CD4-positive, alpha-beta T cell treated with Interleukin-1 beta for 1 hour (primary cell): ENCODE results near the gene DAB2IP.
A peak's percentile ranks its signal among the peaks of the same experiment; 100 is the strongest.

Source experiments
- DNase-seq, 2 donors: peaks; one replicate each; pipeline ENCODE4 v3.0.0-alpha.2; 2020 to 2022

Gene DAB2IP

DNA sequence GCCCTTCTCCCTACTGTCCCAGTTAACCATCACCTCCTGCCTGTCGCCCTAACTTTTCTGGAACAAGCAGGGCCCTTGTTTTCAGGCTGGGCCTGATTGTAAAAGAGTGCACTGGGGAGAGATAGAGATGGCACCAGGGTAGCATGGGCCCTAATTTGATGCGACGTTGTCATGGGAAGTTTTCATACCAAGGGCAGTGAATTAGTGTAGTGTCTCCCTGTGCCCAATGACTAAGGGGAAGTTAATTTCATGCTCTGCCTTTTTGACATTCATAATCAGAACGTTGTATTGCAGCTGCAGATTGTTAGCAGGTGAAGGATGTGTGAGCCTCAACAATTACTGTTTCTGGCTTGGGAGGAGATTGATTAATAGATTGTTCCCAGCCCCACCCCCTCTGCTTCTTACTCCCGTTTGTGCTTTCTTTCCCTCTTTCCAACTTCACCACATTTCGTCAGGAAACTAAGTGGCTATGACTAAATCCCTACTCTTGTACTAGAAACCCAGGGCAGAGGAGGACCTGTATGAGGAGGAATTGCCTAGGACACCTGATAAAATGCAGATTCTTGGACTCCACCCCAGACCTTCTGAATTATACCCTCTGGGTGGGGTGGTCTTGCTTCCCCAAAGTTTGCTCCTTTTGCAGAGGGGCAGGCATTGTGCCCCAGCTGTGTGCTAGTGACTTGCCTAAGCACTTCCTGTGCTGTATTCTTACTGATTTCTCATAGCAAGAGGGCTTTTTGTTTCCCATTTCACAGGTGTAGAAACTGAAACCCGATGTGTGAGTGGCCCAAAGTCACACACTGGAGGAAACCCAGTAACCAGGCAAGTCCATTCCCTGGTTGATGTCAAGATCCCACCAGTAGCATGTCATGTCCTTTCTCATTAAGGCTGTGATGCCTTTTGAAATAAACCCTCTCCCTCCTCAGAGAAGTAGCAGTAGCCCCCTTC, 56.3 kb downstream of the DAB2IP start:
- peak in 1 of 2 donors; percentile 2 for DNase-seq

DNA sequence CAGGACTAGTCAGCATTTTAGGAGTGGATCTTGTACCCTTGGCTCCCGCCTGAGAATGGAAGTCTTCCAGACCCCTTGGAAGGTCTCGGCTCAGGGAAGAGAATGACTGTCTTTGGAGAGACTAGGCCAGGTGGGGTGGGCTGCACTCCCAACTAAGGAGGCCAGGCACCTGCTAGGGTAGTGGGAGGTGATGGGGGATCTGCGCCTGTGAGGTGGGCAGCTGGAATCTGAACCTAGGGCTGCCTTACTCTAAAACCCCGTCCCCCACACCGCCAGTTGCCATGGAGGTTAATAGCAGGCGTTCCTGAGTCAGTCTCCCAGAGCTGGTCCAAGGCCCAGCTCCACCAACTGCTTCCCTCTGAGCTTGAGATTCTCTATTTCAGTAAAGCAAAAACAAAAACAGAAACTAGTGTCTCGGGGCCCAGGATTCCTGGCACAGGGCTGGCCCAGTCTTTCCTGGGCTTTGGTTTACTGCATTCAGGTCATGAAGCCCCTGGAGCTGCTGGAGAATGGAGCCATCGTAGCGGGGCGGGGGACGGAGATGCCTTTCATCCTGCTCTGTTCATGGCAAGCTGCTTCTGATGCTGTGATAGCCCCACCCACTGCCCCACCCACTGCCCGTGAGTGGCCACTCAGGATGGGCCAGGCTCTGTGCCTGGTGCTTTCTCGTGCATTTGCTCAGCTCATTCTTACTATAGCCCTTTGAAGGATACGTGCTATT, 57.5 kb downstream of the DAB2IP start:
- DNase-seq, result no peak

DNA sequence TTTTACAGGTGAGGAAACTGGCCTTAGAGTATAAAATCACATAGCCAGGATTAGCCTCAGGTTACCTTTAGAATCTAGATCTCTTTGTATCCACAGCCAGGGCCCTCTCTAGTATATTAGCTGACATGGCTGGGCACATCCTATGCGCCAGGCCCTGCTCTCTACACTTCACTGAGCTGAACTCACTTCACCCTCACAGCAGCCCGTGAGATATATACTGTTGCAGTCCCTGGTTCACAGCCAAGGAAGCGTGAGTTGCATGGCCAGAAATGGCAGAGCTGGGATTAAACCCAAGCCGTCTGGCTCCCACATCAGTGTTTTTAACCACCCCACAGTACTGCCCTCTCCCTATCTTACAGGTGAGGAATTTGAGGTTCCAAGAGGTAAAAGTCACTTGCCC, 58.4 kb downstream of the DAB2IP start:
- no peak for DNase-seq

DNA sequence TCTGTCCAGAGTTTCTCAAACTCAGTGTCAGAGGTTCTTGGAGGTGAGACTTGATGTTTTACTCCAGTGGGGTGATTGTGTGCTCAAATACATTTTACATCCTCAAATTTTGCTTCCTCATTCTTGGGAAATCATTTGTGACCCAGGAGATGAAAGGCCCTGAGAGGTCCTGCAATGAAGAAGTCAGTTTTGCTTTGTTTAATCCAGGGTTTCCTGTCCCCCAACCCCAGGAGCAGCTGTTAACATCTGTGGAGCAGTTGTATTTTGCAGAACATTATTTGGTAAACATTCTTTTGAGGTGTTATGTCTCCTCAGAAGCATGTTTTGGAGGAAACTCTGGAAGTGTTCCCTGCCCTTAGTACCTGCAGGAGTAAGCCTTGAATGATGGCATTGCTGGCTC, 59.8 kb downstream of the DAB2IP start:
- DNase-seq, result no peak

DNA sequence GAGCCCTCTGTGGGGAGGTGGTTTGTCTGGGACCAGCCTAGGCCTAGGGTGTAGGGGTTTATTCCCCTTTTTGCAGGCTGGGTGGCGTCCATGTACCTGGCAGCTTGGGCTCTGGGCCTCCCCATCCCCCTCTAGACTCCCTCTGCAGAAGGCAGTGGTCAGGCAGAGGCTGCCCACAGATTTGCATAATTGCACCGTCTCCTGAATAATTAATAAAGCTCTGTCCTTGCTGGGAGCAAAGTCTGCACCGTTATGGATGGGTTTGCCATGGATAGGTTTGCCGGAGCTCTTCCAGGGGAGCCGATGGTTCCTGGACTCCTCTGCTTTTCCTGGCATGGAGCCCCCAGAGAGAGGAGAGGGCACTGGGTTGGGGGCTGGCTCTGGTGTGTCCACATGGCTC, 60.4 kb downstream of the DAB2IP start:
- DNase-seq, result no peak

DNA sequence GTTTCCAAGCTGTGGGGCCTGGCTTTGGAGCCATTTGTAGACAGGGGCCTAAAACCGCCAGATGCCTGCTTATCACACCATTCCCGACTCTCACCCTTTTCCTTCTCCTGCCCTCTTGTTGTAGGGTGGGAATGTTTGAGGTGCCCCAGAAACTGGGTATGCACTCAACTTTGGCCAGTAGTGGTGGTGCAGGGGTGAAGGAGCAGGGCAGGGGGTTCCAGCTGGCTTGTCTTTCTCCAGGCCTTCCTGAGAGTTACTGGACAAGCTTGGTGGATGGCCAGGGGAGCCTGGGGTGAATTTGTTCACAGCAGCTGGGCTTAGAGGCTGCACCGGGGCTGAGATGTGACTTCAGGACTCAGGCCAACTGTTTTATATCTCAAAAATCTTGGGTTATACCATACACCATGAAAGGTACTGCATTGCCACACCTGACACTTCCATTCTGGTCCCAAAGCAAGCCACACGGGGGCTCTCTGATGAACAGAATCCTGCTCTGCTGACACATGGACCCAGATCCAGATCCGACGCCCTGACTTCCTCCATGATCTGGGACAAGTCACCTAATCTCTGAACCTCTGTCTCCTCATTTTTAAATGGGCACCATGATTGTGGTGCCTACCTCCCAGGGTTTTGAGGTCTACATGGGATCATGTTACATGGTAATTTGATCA, 62.1 kb downstream of the DAB2IP start:
- DNase-seq, result no peak

DNA sequence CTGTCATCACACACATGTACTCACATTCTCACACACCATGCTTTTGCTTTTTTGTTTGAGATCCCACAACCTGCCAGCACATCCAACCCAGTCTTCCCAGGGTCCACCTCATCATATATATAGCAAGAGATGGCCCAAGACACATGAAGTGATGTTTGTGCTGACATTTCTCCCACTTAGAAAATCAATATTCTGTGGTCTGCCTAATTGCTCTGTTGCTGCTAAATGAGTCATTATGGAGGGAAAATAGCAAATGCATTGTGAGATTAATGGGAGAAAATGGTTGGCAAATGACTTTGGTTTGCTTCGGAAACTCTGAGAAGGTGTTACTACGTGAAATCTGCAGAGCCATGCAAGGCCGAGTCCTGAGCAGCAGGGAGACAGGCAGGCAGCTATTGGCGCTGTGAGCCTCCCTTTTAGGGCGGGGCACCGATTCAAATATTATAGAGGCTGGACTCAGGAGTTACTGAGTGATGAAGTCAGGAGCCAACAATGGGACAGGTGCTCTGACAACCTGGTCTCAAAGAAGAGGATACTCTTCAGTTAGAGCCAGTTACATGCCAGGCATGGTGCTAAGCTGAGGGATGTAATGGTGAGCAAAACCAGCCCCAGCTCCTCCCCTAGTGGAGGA, 62.8 kb downstream of the DAB2IP start:
- DNase-seq, result no peak

DNA sequence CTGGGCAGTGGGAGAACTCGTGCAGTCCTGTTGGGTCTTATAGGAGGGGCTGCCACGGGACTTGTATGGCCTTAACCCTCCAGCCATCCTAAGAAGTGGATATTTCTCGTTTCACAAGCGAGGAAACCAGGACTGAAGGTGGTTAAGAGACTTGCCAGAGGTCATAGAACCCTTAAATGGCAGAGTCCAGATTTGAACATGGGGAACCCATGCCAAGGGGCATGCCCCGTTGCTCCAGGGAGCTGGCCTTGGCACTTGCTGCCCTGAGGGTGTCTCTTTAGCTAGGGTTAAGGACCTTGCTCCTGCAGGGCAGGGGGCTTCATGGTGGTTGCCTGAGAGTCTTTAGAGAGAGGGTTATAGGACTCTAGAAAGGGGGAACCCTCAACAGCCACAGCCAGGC, 63.4 kb downstream of the DAB2IP start:
- no peak for DNase-seq

DNA sequence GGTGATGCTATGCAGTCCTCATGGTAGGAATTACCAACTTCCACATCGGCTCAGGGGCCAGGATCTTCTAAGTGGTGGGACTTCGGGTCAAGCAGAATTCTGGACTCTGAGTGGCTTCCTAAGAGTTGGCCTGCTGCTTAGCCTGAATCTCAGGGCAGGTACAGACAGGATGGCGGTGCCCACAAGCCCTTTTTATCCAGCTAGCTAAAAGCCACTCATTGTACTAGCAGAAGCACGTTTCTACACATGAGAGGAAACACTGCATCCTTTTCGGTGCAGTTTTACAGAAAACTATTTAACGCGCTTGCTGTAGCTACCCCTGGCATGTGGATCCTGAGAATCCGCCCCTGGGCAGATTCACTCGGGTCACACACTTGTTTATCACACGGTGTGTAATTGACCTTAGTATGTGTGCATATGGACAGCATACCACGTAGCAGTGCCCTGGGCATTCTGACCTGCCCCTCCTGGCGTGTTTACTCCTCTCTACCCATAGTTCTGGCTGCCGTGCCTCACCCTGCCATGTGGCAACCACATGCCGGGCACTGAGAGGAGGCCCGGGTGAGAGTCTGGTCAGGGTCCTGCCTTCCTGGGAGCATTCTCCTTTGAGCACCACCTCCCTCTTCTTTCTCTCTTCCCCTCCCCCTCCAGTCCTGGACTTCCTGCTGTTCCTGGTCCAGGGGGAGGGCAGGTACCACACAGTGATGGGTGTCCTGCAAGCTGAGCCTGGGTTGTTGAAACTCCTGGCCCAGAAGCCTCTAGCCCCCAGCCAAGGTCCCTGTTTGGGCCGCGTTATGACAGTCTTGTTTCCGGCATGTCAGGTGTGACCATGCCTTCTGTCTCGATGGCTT, 65.9 kb downstream of the DAB2IP start:
- no peak for DNase-seq

DNA sequence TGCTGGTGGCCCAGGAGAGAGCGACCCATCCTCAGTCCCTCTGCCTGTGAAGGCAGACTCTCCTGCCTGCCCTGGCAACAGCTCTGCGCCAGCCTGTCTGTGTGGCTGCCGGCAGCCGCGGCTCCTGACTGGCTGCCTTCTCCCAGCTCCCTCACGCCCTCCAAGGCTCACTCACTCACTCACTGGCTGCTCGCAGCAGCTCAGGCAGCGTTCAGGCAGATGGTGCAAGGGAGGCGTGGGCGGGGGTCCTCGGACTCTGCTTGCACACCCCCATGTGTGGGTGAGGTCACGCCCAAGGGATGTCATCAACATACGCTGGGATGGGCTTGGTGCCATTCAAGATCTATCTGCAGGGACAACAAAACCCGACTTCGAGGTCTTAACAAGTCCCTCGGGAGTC, 66.7 kb downstream of the DAB2IP start:
- no peak for DNase-seq

DNA sequence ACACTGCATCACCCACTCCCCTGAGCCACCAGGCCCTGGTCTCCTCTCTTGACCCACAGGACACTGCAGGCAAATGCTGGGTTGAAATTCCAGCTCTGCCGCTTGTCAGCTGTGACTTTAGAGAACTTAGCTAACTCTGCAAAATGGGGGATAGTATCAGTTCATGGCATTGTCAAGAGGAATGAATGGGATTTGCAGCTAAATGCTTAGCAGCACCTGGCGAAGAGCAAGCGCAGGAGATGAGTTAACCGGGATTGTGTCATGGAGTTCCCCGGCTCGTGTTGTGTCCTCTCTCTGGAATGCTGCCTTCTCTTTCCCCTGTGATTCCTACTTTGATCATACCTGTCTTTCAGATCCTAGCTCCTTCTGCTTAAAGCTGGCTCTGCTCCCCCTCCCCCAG, 67.1 kb downstream of the DAB2IP start:
- no peak for DNase-seq

DNA sequence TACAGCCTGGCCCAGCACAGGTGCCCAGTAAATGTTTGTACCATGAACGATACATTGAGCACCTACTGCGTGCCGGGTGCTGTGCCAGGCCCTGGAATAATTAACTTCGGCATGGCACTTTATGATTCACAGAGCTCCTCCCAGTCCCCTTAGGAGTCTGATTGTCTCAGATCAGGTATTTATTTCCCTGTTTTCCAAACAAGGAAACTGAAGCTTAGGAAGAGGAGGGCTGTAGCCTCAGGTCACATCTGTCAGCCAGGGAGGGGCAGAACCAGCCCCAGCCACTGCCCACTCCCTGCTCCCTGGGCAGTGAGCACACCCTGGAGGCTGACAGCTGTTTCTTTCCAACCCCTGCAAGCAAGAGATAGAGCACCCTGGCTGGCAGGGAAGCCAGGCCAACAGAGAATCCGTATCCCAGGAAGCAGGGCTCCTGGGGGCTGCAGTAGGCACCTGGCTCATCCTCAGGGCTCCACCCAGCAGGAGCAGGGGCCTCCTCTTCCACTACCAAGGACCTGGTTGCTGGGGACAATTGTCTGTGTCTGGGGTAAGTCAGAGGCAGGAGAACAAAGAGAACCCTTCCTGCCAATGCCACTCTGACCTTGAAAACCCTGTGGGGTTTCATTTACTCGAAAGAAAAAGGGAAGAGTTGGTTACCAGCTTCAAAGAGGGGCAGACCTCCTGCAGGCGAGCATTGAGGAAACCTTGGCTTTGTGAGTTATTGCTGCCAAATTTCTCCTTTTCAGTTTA, 69.0 kb downstream of the DAB2IP start:
- no peak for DNase-seq

DNA sequence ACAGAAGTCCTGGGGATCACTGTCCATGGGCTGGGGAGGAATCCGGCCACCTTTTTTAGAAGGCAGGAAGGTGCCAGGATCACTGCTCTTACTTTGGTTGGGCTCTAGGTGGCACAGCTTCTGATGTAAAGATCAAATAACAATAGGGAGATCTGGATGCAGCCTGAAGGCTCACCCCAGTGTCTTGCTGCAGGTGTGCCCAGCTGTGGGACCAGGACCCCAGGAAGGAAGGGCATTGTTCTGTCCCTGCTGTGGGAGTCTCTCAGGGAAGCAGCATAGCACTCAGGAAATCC, 69.6 kb downstream of the DAB2IP start:
- no peak for DNase-seq

DNA sequence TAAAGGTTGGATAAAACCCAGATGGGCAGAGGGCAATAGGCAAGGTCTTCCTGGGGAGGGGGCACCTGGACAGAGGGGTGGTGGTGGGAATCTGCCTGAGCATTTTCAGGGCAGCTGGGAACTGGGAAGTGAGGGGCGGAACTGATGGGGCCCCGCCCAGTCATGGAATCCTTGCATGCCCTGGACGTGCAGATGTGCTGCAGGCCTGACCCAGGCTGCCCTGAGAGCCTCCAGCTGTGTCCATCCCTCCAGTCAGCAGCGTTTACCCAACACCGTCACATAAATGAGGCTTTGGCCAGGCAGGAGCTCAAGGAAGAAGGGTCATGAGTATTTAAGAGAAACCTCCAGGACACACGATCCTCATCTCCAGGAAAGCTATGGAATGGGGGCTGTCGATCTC, 70.3 kb downstream of the DAB2IP start:
- DNase-seq, result no peak

DNA sequence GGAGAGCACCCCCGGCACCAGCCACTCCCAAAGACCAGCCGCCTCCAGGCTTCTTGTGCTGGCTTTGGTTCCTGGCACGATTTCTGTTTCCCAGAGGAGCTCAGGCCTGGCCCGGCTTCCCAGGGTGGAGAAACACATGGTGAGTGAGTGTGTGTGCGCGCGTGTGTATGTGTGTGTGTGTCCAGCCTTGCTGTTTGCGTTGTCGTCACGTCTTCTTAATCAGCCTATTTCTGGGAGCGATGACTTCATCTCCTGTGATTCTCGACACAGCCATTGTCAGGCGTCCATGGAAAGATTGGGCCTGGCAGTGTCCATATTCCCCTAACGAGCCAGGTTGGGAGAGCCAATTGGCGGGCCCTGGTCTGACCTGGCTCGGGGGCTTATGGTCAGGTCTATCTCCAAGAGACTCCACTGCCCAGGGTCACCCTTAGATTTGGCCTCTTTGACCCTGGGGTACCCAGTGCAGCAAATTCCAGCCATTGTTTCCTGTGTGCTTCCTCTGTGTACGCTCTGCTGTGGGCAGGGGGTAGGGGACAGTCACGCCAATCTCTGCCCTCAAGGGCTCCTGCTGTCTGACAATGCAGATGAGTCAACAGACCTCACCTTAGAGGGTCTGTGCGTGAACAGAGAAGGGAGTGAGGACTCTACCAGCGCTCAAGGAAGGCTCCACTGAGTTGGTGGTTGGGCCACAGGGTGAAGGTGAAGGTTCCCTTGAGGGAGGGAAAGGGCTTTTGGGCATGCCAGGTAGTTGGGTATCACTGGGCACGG, 73.8 kb downstream of the DAB2IP start:
- DNase-seq, result no peak

DNA sequence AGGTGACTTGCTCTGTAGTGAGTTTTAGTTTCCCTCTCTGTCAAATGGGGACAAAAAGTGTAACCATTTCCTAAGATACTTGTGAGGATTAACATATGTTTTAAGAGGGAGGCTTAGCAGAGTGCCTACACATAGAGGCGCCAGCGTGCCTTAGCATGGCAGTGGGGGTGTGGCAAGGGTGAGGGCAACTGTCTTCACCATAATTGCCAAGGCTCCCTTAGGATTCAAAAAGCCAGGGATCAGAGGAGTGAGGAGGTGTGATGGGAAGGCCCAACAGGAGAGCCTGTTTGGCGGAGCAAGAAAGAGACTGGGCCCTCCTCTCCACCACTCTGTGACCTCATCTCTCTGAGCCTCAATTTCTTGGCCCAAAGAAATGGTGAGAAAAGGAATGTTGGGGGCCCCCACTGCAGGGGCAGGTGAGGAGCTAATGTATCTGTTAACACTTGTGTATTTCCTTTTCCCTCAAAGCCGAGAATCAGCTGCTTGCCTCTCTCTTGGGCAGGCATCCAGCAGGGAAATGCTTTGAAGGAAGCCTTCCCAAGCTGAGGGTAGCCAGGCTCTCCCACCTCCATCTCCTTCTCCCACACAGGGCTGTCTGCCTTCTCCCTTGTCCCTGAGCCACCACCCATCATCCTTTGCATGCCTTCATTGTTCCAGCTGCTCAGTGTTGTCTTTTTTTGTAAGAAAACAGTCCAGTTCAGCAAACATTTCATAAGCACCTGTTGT, 76.0 kb downstream of the DAB2IP start:
- no peak for DNase-seq

DNA sequence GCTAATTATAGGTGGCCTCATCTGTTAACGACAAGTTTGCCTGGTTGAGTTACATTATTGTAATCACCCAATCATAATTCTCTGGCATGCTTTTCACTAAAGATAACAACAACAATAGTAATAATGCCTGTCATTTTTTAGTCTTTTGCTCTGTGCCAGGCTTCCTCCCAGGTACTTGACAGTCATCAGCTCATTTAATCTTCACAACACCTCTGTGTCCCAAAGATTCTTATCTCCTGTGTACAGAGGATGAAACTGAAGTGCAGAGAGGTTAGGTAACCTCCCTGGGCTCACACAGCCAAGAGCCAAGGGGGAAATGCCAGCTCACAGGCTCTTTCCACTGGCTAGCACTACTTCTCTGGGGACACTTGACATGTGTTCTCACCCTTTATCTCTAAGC, 77.5 kb downstream of the DAB2IP start:
- DNase-seq, result no peak

DNA sequence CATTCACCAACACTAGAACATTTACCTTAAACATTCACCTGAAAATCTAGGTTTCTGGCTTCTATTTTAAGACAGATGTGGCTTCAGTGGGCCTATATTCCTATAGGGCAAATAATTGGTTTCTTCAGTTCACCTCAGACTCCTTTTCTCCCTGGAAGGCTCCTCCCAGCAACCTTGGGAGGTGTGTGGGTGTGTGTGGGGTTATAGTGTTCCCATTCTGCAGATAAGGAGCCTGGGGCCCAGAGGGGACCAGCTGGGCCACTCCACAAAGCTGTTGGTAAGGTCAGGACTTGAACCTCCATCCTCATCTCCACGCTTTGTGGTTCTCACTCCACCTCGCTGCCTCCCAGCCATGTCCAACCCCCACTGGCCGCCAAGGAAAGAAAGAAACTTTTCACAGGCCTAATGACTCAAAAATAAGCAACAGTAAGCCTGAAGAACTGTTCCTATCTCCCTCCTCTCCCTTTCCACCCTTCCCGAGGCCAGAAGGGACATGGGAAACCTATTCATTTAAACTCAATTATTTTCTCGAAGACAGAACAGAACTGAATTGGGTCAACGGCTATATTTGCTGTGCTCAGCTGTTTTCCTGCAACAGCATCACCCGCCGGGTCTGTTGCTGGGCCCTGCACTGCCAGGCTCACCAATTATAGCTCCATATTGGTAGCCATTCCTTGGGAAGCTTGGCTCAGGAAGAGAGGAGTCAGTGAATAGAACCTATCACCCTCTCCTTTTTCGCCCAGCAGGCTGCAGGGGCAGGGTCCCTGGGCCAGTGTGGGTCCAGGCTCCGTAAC, 78.5 kb downstream of the DAB2IP start:
- no peak for DNase-seq

DNA sequence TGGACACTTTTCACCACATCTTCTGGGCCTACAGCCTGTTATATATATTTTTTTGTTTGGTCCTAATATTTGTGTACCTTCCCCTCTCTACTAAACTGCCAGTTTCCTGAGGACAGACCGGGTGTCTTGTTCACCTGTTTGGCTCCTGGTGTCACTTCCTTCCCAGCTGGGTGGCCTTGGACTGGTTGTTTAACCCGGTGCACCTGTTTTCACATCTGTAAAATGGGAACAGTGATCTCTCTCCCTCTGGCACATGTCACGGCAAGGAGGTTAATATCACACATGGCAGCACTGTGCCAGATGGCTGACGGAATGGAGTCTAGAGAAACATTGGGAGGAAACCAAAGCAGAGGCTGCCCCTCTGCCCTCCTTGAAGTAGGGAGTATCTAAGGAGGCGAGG, 79.7 kb downstream of the DAB2IP start:
- DNase-seq, result no peak
